Choroid plexus epithelial cell (primary cell): ENCODE results near the gene PRX.

Experiments
- DNase-seq: peaks from one replicate; pipeline ENCODE4 v3.0.0-alpha.2; 2010; ENCODE audit warnings: low read depth
- H3K4me3 ChIP-seq: 2 replicates; pipeline ENCODE4 v1.5.1; 2011; ENCODE audit warnings: low read depth, mild to moderate bottlenecking, control low read depth, low read length, moderate library complexity
- CTCF ChIP-seq: conservative IDR thresholded peaks from 2 replicates; pipeline ENCODE4 v1.5.1; 2011; ENCODE audit warnings: low read depth, mild to moderate bottlenecking, control low read depth, inconsistent platforms, low read length, moderate library complexity

The PRX gene

DNA sequence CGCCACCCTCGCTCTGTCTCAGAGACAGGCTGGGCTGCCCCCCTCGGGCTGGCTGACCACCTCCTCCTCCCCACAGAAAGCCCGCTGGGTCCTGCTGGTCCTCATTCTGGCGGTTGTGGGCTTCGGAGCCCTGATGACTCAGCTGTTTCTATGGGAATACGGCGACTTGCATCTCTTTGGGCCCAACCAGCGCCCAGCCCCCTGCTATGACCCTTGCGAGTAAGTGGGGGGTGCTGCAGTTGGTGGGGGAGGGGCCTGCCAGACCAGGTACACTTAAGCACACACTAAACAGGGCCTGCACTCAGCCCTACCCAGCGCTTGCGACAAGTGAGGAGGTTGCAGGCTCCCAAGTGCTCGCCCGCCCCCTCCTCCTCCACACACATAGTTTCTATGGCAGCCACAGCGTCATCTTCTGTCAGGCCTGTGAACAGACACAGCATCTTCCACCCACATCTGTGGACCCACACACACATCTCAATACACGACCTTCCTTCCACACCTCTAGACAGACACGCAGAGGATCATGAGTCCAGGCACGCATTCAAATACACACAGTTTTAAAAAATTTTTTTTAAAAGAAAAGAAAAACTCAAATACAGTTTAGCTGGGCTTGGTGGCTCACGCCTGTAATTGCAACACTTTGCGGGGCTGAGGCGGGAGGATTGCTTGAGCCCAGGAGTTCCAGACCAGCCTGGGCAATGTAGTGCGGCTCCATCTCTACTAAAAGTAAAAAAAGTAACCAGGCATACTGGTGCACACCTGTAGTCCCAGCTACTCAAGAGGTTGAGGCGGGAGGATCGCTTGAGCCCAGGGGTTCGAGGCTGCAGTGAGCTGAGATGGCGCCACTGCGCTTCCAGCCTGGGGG lies 46.2 kb downstream of the PRX start:
- peak; percentile 34 for DNase-seq
- TF ChIP-seq CTCF = no peak
- H3K4me3 ChIP-seq = peak overlapping the region; percentile 66

- peak overlapping the region; percentile 66 for H3K4me3 ChIP-seq
- TF ChIP-seq CTCF = no peak
- peak; percentile 85 for DNase-seq
Measured at GRCh38 chr19:40365613-40366401, 47.4 kb downstream of the PRX start.

DNA sequence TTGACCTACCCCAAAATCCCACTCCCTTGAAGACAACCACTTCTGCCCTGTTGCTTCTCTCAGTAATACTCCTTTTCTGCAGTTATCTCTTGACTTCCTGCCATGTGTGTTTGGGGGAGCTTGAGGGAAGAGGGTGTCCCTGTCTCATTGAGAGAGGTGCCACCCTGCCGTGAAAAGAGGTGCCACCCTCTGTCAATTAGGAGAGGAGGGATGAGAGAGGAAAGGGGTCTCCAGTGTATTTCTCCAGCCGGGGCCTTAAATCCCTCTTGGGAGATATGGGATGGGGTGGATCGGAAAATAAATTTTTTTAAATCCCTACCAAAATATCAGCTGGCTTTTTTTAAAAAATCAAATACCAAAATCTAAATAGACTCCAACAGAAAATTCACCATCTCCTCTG lies 48.2 kb downstream of the PRX start:
- TF ChIP-seq CTCF = no peak
- DNase-seq = no peak
- peak overlapping the region; percentile 66 for H3K4me3 ChIP-seq

DNA sequence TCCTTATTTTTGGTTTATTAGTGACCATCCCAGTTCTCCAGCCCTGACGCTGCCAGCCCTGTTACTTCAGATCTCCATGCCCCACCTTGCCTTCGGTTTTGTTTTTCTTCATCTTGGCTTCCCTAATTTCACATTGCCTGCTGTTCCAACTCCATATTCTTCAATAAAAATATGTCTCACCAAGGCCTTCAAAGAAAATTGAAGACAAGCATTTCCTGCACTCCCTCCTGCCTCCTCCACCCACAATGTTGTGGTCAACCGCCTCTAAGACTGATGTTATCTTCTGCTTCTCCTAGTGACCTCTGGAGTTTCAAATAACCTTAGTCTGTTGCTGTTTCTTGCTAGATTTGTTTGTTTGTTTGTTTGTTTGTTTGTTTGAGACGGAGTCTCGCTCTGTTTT lies 50.1 kb downstream of the PRX start:
- no peak for TF ChIP-seq CTCF
- H3K4me3 ChIP-seq = no peak overlapping the region
- peak; percentile 60 for DNase-seq

- H3K4me3 ChIP-seq = no peak overlapping the region
- TF ChIP-seq CTCF = no peak
- DNase-seq = no peak
Measured at GRCh38 chr19:40362160-40362559, 51.0 kb downstream of the PRX start.

DNA sequence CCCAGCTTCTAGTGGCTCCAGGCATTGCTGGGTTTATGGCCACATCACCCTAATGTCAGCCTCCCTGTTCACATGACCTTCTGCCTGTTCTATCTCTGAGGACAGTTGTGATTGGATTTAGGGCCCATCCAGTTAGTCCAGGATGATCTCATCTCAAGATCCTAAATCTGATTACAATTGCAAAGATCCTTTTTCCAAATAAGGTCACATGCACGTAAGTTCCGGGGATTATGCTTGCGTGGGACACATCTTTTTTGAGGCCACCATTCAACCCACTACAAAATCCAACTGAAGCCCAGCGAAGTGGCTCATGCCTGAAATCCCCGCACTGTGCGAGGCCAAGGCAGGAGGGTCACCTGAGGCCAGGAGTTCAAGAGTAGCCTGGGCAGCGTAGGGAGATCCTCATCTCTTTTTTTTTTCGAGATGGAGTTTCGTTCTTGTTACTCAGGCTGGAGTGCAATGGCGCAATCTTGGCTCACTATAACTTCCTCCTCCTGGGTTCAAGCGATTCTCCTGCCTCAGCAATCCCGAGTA lies 52.4 kb downstream of the PRX start:
- no peak for DNase-seq
- TF ChIP-seq CTCF = no peak
- H3K4me3 ChIP-seq = no peak overlapping the region
